Motor neuron (in vitro differentiated cells): ENCODE measurements around the gene PTPN23. TPM values are rescaled to one million over a fixed set of nuclear protein-coding genes. Genes with fewer than 3 reads are reported as not detected.

Experiments
- ATAC-seq, 8 experiments: fragments of 200-7000 bp; cut with Tn5 transposase; replicated peaks in 6 of 8; 2 replicates each; pipeline ENCODE4 v1.8.0; 2021; ENCODE audit warnings: mild to moderate bottlenecking in 8 of 8, moderate library complexity in 8 of 8
- H3K27ac ChIP-seq, 2 donors: fragments of 250-450 bp; sonication (Bioruptor Pico); 2 replicates each; pipeline ENCODE4 v1.9.0; 2021; ENCODE audit warnings: antibody characterized with exemption in 2 of 2, mild to moderate bottlenecking in 2 of 2, moderate library complexity in 1 of 2
- H3K4me1 ChIP-seq, 2 donors: fragments of 250-450 bp; sonication (Bioruptor Pico); replicated peaks in 1 of 2; 2 replicates each; pipeline ENCODE4 v1.6.1; 2021; ENCODE audit warnings: antibody characterized with exemption in 2 of 2, mild to moderate bottlenecking in 2 of 2, moderate library complexity in 1 of 2
- H3K4me3 ChIP-seq, 5 donors: fragments of 250-450 bp; sonication (Bioruptor Pico); 2 replicates each; pipeline ENCODE4 v1.9.0; 2021; ENCODE audit warnings: antibody characterized with exemption in 5 of 5, mild to moderate bottlenecking in 5 of 5, moderate library complexity in 4 of 5
- WGBS, 10 experiments: fragments of 450-650 bp; shearing (Covaris generic); methylation state at CpG; one replicate each; pipeline ENCODE4 v1.0.0; 2022; 5-methylcytosine and 5-hydroxymethylcytosine counted together
- in situ Hi-C, 9 experiments: fragments of 400-800 bp; cut with MboI; loops; one replicate each; pipeline ENCODE4 v1.15.0; 2021; ENCODE audit warnings: low sequenced_read_pairs in 9 of 9, low pct_unique_long_range_greater_than_20kb in 2 of 9; ENCODE audit not compliant: unreplicated experiment in 9 of 9
- total RNA-seq, 8 experiments: library from RNA; unstranded; fragments of 300-600 nt; gene quantifications; 2 replicates each; pipeline versions ENCODE4 v1.2.3 to v1.2.4, GENCODE V29; 2022

Gene PTPN23
- total RNA-seq, 8 experiments from 2014 or later: 6.8 to 23.0 (median 9.3) TPM

DNA sequence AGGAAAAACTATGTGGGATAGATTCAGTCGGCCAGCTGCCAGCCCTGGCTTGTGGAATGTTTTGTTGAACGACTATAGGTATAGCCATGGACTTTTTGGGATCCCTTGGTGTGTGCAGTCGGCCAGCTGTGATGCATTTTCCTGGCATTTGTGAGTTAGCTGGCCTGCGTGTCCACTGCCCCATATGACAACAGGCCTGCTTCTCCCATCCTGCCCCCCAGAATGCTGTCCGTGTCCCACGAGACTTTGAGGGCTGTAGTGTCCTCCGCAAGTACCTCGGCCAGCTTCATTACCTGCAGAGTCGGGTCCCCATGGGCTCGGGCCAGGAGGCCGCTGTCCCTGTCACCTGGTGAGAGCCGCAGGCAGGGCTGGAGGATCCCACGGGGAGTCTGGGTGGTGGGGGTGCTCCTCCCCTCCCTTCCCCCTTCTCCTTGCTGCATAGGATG is 23.6 kb downstream of the PTPN23 start:
- Histone ChIP-seq H3K27ac (no peak overlapping the region), H3K4me3 (no peak overlapping the region)
- 73 to 100% (median 86%) methylated on average over 1 to 10 of the region's 13 CpGs; no CpG with 5 or more reads in 4 of the 10 experiments for WGBS, 10 experiments

GRCh38 chr3:47404955-47405790 is 24.4 kb downstream of the PTPN23 start:
- no peaks in the 10 kb centered on the region for H3K4me1 ChIP-seq
- H3K4me3 ChIP-seq: no peak overlapping the region
- in situ Hi-C loops: no loop called here
- H3K27ac ChIP-seq: no peak overlapping the region
- peak; percentile 38 to 86 (median 70) for ATAC-seq
- WGBS, 10 experiments: 20 to 80% (median 80%) methylated on average over 1 of the region's 9 CpGs; no CpG with 5 or more reads in 7 of the 10 experiments

More for the DNA sequence above, 23.6 kb downstream of the PTPN23 start:
- H3K4me1 ChIP-seq: no peaks in the 10 kb centered on the region
- no peak for ATAC-seq
- in situ Hi-C loops: no loop called here

- in situ Hi-C loops: no loop called here
- ATAC-seq: peak in 1 of 8 experiments; percentile 40
- Histone ChIP-seq H3K4me1 (no peaks in the 10 kb centered on the region), H3K4me3 (no peak overlapping the region), H3K27ac (no peak overlapping the region)
- WGBS, 10 experiments: 86 to 100% (median 96%) methylated on average over 4 to 8 of the region's 31 CpGs; no CpG with 5 or more reads in 6 of the 10 experiments
Measured at GRCh38 chr3:47405820-47406761, 25.3 kb downstream of the PTPN23 start.

DNA sequence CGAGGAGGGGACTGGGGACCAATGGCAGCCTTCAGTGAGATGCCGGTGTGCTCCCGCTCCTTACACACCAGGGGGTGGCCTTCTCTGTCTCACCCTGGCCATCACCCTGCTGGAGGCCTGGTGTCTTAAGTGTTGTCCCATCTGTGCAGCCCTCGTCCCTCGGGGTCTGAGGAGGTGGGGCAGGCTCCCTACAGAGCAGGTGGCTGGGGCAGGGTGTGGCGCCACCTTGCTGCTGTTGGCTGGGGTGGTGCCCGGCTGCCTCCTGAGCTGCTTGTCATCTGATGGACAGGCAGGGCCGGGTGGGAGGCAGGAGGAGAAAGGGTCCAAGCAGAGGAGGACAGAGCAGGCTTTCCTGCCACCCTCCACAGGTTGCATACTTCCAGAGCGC is 25.9 kb downstream of the PTPN23 start:
- Histone ChIP-seq H3K27ac (no peak overlapping the region), H3K4me1 (no peaks in the 10 kb centered on the region), H3K4me3 (no peak overlapping the region)
- 80% methylated on average over 1 of the region's 9 CpGs; no CpG with 5 or more reads in 9 of the 10 experiments for WGBS, 10 experiments
- peak in 1 of 8 experiments; percentile 29 for ATAC-seq
- in situ Hi-C loops: no loop called here

DNA sequence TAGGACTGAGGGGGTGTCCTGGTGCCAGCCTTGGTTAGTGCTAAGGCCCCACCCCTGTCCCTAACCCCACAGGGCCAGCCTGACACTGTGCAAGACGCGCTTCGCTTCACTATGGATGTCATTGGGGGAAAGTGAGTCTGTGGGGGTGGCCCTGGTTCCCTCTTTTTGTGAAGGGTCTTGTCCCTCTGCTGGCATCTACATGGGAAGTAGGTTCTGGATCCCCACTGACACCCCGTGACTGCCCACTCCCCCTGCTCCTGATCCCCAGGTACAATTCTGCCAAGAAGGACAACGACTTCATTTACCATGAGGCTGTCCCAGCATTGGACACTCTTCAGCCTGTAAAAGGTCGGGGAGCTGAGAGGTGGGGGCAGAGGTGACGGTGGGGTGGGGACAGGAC is 26.4 kb downstream of the PTPN23 start:
- Histone ChIP-seq H3K27ac (no peak overlapping the region), H3K4me3 (no peak overlapping the region), H3K4me1 (no peaks in the 10 kb centered on the region)
- in situ Hi-C loops: no loop called here
- WGBS, 10 experiments: 100% methylated on average over 1 of the region's 7 CpGs; no CpG with 5 or more reads in 9 of the 10 experiments
- ATAC-seq: no peak

GRCh38 chr3:47407896-47408838 is 27.3 kb downstream of the PTPN23 start:
- Histone ChIP-seq H3K27ac (no peak overlapping the region), H3K4me3 (no peak overlapping the region), H3K4me1 (no peaks in the 10 kb centered on the region)
- in situ Hi-C loops: no loop called here
- no peak for ATAC-seq
- WGBS, 10 experiments: 80 to 88% methylated on average over 2 to 5 of the region's 18 CpGs; no CpG with 5 or more reads in 8 of the 10 experiments

DNA sequence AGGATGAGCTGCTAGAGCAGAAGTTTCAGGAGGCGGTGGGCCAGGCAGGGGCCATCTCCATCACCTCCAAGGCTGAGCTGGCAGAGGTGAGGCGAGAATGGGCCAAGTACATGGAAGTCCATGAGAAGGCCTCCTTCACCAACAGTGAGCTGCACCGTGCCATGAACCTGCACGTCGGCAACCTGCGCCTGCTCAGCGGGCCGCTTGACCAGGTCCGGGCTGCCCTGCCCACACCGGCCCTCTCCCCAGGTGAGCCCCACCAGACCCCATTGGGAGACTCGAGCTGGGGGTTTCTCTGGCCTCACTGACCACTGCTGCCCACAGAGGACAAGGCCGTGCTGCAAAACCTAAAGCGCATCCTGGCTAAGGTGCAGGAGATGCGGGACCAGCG is 28.0 kb downstream of the PTPN23 start:
- WGBS, 10 experiments: 80 to 100% (median 95%) methylated on average over 1 to 10 of the region's 15 CpGs; no CpG with 5 or more reads in 5 of the 10 experiments
- Histone ChIP-seq H3K27ac (no peak overlapping the region), H3K4me3 (no peak overlapping the region), H3K4me1 (no peaks in the 10 kb centered on the region)
- ATAC-seq: peak in 3 of 8 experiments; percentile 0 to 5 (median 2)
- in situ Hi-C loops: no loop called here

GRCh38 chr3:47409284-47409683 is 28.5 kb downstream of the PTPN23 start:
- 83 to 100% methylated on average over 1 to 3 of the region's 15 CpGs; no CpG with 5 or more reads in 8 of the 10 experiments for WGBS, 10 experiments
- Histone ChIP-seq H3K4me3 (no peak overlapping the region), H3K27ac (no peak overlapping the region), H3K4me1 (no peaks in the 10 kb centered on the region)
- ATAC-seq: peak in 3 of 8 experiments; percentile 2 to 8 (median 5)
- in situ Hi-C loops: no loop called here

GRCh38 chr3:47409688-47410416 is 29.0 kb downstream of the PTPN23 start:
- in situ Hi-C loops: no loop called here
- H3K27ac ChIP-seq: no peak overlapping the region
- no peaks in the 10 kb centered on the region for H3K4me1 ChIP-seq
- H3K4me3 ChIP-seq: no peak overlapping the region
- peak in 2 of 8 experiments; percentile 2 to 5 for ATAC-seq
- 100% methylated on average over 2 of the region's 26 CpGs; no CpG with 5 or more reads in 9 of the 10 experiments for WGBS, 10 experiments

DNA sequence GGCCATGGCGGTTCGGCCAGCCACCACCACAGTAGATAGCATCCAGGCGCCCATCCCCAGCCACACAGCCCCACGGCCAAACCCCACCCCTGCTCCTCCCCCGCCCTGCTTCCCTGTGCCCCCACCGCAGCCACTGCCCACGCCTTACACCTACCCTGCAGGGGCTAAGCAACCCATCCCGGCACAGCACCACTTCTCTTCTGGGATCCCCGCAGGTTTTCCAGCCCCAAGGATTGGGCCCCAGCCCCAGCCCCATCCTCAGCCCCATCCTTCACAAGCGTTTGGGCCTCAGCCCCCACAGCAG is 29.5 kb downstream of the PTPN23 start:
- in situ Hi-C loops: no loop called here
- peak in 2 of 8 experiments; percentile 0 to 4 for ATAC-seq
- no peak overlapping the region for H3K4me3 ChIP-seq
- no CpG with 5 or more reads among the region's 10 CpGs for WGBS, 10 experiments
- no peaks in the 10 kb centered on the region for H3K4me1 ChIP-seq
- H3K27ac ChIP-seq: no peak overlapping the region

- Histone ChIP-seq H3K4me1 (no peaks in the 10 kb centered on the region), H3K4me3 (no peak overlapping the region), H3K27ac (no peak overlapping the region)
- 80 to 97% methylated on average over 1 to 6 of the region's 30 CpGs; no CpG with 5 or more reads in 8 of the 10 experiments for WGBS, 10 experiments
- peak in 3 of 8 experiments; percentile 2 to 3 (median 2) for ATAC-seq
- in situ Hi-C loops: no loop called here
Measured at GRCh38 chr3:47410801-47411646, 30.2 kb downstream of the PTPN23 start.
